MCF 10A (cell line): ENCODE measurements around the gene RUBCNL. TPM values are rescaled to one million over a fixed set of nuclear protein-coding genes. Genes with fewer than 3 reads are reported as not detected.

Source experiments
- BruUV-seq: library from RNA; stranded (reverse); fragments of 400-500 nt; replicated peaks from 2 replicates; lab custom pipeline; 2021; lab: Mats Ljungman, UMichigan
- CTCF ChIA-PET: fragments of 300-600 bp; sonication (Branson Sonifier 250); formaldehyde crosslinking; extraction: SDS; loops from one replicate; lab custom pipeline; 2021; ENCODE audit warnings: antibody characterized with exemption, inconsistent platforms; lab: Yijun Ruan, JAX
- POLR2A ChIA-PET: fragments of 300-600, 350-650 bp; sonication (Branson Sonifier 250); formaldehyde crosslinking; extraction: SDS; loops from one replicate; lab custom pipeline; 2020; ENCODE audit warnings: antibody characterized with exemption, inconsistent platforms; lab: Yijun Ruan, JAX
- DNase-seq: peaks from one replicate; pipeline ENCODE4 v3.0.0-alpha.2; 2018; ENCODE audit not compliant: unreplicated experiment
- H3K27ac Mint-ChIP-seq: one replicate; pipeline ENCODE4 v1.8.0; 2022; ENCODE audit warnings: mild to moderate bottlenecking, low read depth, mixed read lengths; ENCODE audit not compliant: unreplicated experiment
- H3K27me3 Mint-ChIP-seq: one replicate; pipeline ENCODE4 v1.8.0; 2022; ENCODE audit warnings: mixed read lengths; ENCODE audit not compliant: insufficient read depth, unreplicated experiment
- H3K36me3 Mint-ChIP-seq: one replicate; pipeline ENCODE4 v1.8.0; 2022; ENCODE audit warnings: mild to moderate bottlenecking, moderate library complexity, mixed read lengths; ENCODE audit not compliant: insufficient read depth, unreplicated experiment
- H3K4me1 Mint-ChIP-seq: one replicate; pipeline ENCODE4 v1.8.0; 2022; ENCODE audit warnings: mixed read lengths; ENCODE audit not compliant: insufficient read depth, unreplicated experiment
- H3K4me3 Mint-ChIP-seq: one replicate; pipeline ENCODE4 v1.8.0; 2022; ENCODE audit warnings: mild to moderate bottlenecking, moderate library complexity, mixed read lengths; ENCODE audit not compliant: unreplicated experiment
- H3K9me3 Mint-ChIP-seq: one replicate; pipeline ENCODE4 v1.8.0; 2022; ENCODE audit warnings: mixed read lengths; ENCODE audit not compliant: unreplicated experiment
- CTCF ChIP-seq: fragments of 200-600 bp; IDR thresholded peaks from one replicate; pipeline ENCODE4 v1.8.0; 2022; ENCODE audit warnings: antibody characterized with exemption, mild to moderate bottlenecking; ENCODE audit not compliant: unreplicated experiment
- intact Hi-C: fragments of 100-400 bp; cut with micrococcal nuclease; formaldehyde crosslinking; loops from 2 replicates; pipeline ENCODE4 v1.14.1; 2022
- total RNA-seq: library from RNA; stranded (reverse); gene quantifications from 2 replicates; pipeline ENCODE4 v1.2.3, GENCODE V29; 2022

RUBCNL gene
- total RNA-seq, 1 experiment from 2014 or later, result 0.37 TPM

- no TSS peak for BruUV-seq
- TF ChIP-seq CTCF, result no peak
- POLR2A ChIA-PET, result interaction anchor here (0.7 kb wide), 1 partner anchor 9 kb away, joined by 3 read pairs; no protein-coding TSS in a partner anchor
- H3K9me3 Mint-ChIP-seq, result no peaks in the 10 kb centered on the region
- intact Hi-C loops, result no loop called here
- no peak overlapping the region for H3K4me3 Mint-ChIP-seq
- CTCF ChIA-PET, result no interaction called here
- H3K36me3 Mint-ChIP-seq, result no peaks in the 10 kb centered on the region
- H3K27ac Mint-ChIP-seq, result no peak overlapping the region
- peaks cover 17% of the 10 kb centered on the region for H3K27me3 Mint-ChIP-seq
- DNase-seq, result no peak
- no peaks in the 10 kb centered on the region for H3K4me1 Mint-ChIP-seq
Measured at GRCh38 chr13:46382224-46382623, 4.8 kb downstream of the RUBCNL start.

- no peaks in the 10 kb centered on the region for H3K36me3 Mint-ChIP-seq
- no peaks in the 10 kb centered on the region for H3K9me3 Mint-ChIP-seq
- no peak for DNase-seq
- H3K4me1 Mint-ChIP-seq, result no peaks in the 10 kb centered on the region
- CTCF ChIA-PET, result no interaction called here
- no peak overlapping the region for H3K27ac Mint-ChIP-seq
- POLR2A ChIA-PET, result interaction anchor here (0.6 kb wide), 1 partner anchor 14 kb away, joined by 3 read pairs; no protein-coding TSS in a partner anchor
- TF ChIP-seq CTCF, result no peak
- no peak overlapping the region for H3K4me3 Mint-ChIP-seq
- no TSS peak for BruUV-seq
- intact Hi-C loops, result no loop called here
- peaks cover 2% of the 10 kb centered on the region for H3K27me3 Mint-ChIP-seq
Measured at GRCh38 chr13:46380242-46380641, 6.8 kb downstream of the RUBCNL start.

GRCh38 chr13:46379611-46380010, 7.4 kb downstream of the RUBCNL start:
- DNase-seq, result no peak
- H3K4me3 Mint-ChIP-seq, result no peak overlapping the region
- no peaks in the 10 kb centered on the region for H3K27me3 Mint-ChIP-seq
- ChIA-PET POLR2A (no interaction called here), CTCF (interaction anchor here (0.6 to 0.7 kb wide), 2 partner anchors 230 to 420 kb away, joined by 3 read pairs; no protein-coding TSS in a partner anchor)
- no peak overlapping the region for H3K27ac Mint-ChIP-seq
- intact Hi-C loops, result no loop called here
- BruUV-seq, result no TSS peak
- H3K4me1 Mint-ChIP-seq, result peaks cover 3% of the 10 kb centered on the region
- TF ChIP-seq CTCF, result no peak
- H3K9me3 Mint-ChIP-seq, result no peaks in the 10 kb centered on the region
- H3K36me3 Mint-ChIP-seq, result no peaks in the 10 kb centered on the region

- no peaks in the 10 kb centered on the region for H3K9me3 Mint-ChIP-seq
- BruUV-seq, result no TSS peak
- peaks cover 5% of the 10 kb centered on the region for H3K4me1 Mint-ChIP-seq
- POLR2A ChIA-PET, result no interaction called here
- no peak for DNase-seq
- no peak for TF ChIP-seq CTCF
- H3K27ac Mint-ChIP-seq, result no peak overlapping the region
- intact Hi-C loops, result no loop called here
- CTCF ChIA-PET, result interaction anchor here (1.1 kb wide), 1 partner anchor 57 kb away, joined by 3 read pairs; no protein-coding TSS in a partner anchor
- no peak overlapping the region for H3K4me3 Mint-ChIP-seq
- no peaks in the 10 kb centered on the region for H3K36me3 Mint-ChIP-seq
- no peaks in the 10 kb centered on the region for H3K27me3 Mint-ChIP-seq
Measured at GRCh38 chr13:46378411-46378810, 8.6 kb downstream of the RUBCNL start.
